Heart left ventricle (tissue), 16 donors: ENCODE results near the gene TANGO2. TPM values are rescaled to one million over a fixed set of nuclear protein-coding genes. Genes with fewer than 3 reads are reported as not detected.

Source experiments
- ATAC-seq, 4 donors: fragments of 200-7000 bp; cut with Tn5 transposase; one replicate each; pipeline ENCODE4 v1.9.1; 2020 to 2022; ENCODE audit warnings: moderate library complexity in 4 of 4, mild to moderate bottlenecking in 3 of 4, moderate number of reproducible peaks in 1 of 4
- DNase-seq, 5 donors: peaks; one replicate each; pipeline ENCODE4 v3.0.0-alpha.2; 2020
- H3K27ac ChIP-seq, 12 donors: fragments of 200-600 bp; sonication (generic) in 4 of 12; one replicate each; pipeline versions ENCODE4 v1.5.0 to v1.8.0; 2016 to 2022; ENCODE audit warnings: mild to moderate bottlenecking in 2 of 12
- H3K27me3 ChIP-seq, 9 donors: fragments of 200-600 bp; sonication (generic) in 2 of 9; one replicate each; pipeline versions ENCODE4 v1.5.1 to v1.8.0; 2016 to 2022; ENCODE audit warnings: mild to moderate bottlenecking in 3 of 9
- H3K36me3 ChIP-seq, 9 donors: fragments of 200-600 bp; sonication (generic) in 2 of 9; one replicate each; pipeline versions ENCODE4 v1.5.0 to v1.8.0; 2018 to 2022; ENCODE audit warnings: mild to moderate bottlenecking in 2 of 9
- H3K4me1 ChIP-seq, 12 donors: fragments of 200-600 bp; sonication (generic) in 4 of 12; one replicate each; pipeline versions ENCODE4 v1.5.0 to v1.8.0; 2016 to 2022; ENCODE audit warnings: mild to moderate bottlenecking in 3 of 12
- H3K4me3 ChIP-seq, 12 donors: fragments of 200-600 bp; sonication (generic) in 4 of 12; one replicate each; pipeline versions ENCODE4 v1.5.0 to v1.8.0; 2017 to 2022; ENCODE audit warnings: mild to moderate bottlenecking in 9 of 12, moderate library complexity in 4 of 12
- H3K9me3 ChIP-seq, 12 donors: fragments of 200-600 bp; sonication (generic) in 4 of 12; one replicate each; pipeline versions ENCODE4 v1.5.0 to v1.8.0; 2016 to 2022; ENCODE audit warnings: mild to moderate bottlenecking in 1 of 12
- POLR2A ChIP-seq, 2 donors: fragments of 450-650 bp; IDR thresholded peaks; one replicate each; pipeline ENCODE4 v1.6.1; 2017; ENCODE audit warnings: antibody characterized with exemption in 2 of 2, mild to moderate bottlenecking in 2 of 2, moderate library complexity in 2 of 2
- whole genome bisulfite sequencing, 4 donors: extraction: QIAGEN DNeasy Blood & Tissue Kit in 2 of 4; methylation state at CpG; one replicate each; pipeline versions ENCODE4 v1.1.5 to v1.1.7; 2013 to 2018; 5-methylcytosine and 5-hydroxymethylcytosine counted together
- intact Hi-C, 10 donors: fragments of 100-400 bp; cut with DNase I; formaldehyde crosslinking; loops; one replicate each; pipeline versions ENCODE4 v1.11.1 to v1.14.2; 2022
- polyA plus RNA-seq, 2 donors: library from polyadenylated mRNA; stranded (reverse); fragments of 200-250 nt; gene quantifications; one replicate each; pipeline ENCODE4 v1.2.3, GENCODE V29; 2013
- total RNA-seq, 9 donors: library from RNA; depleted of rRNA in 2 of 9; stranded (reverse); fragments of >200 nt in 2 of 9; fragmentation: NEBNext Ultra II Directional in 3 of 9; extraction: Animal tissue kit (Norgen Biotek cat#: 25700) in 3 of 9; gene quantifications; one replicate each; pipeline versions ENCODE4 v1.1.0 to v1.2.4, GENCODE V29; 2016 to 2023
- TF ChIP-seq, protein P1 (sequence below), 12 donors: fragments of 200-600 bp; sonication (generic) in 4 of 12; IDR thresholded peaks; one replicate each; pipeline versions ENCODE4 v1.5.0 to v1.8.0; 2018 to 2022; ENCODE audit warnings: antibody characterized with exemption in 12 of 12, mild to moderate bottlenecking in 5 of 12
- donor health status: ischemic (EF 13 %, LVEDD 7.1; RV severe dilation, severe dysfunction).
- donor health status: healthy with polysubstance abuse.
- donor health status: DM: no; HTN: yes; CAD: no.
- donor health status: DM: no; HTN: no; CAD: no.
- donor health status: ischemic (EF 25% LVEDD 6.9; RV normal size, moderate dysfunction).
- donor health status: ischemic (EF 25% LVEDD 5.7; RV mildly dilated, moderate dysfunction).
- donor health status: healthy.
- donor health status: DM: yes; HTN: yes; CAD: no.
- donor health status: ischemic (EF 35%, LVEDD 5.7; RV mildly dilated, moderate dysfunction).
- donor health status: nonischemic (EF 11% LVEDD 7.7; RV severe dilation, severe dysfunction).
- donor health status: DM: yes; HTN: yes; CAD: no.
- donor health status: PGD.
- donor health status: ischemic (EF 29% LVEDD 5.4; RV normal size, mild dysfunction).
- donor health status: nonischemic (EF 23%, LVEDD 6.1; RV moderate dilation, normal function).

The TANGO2 gene
- total and polyA plus RNA-seq, 11 donors, result 51.3 to 341 (median 63.0) TPM

DNA sequence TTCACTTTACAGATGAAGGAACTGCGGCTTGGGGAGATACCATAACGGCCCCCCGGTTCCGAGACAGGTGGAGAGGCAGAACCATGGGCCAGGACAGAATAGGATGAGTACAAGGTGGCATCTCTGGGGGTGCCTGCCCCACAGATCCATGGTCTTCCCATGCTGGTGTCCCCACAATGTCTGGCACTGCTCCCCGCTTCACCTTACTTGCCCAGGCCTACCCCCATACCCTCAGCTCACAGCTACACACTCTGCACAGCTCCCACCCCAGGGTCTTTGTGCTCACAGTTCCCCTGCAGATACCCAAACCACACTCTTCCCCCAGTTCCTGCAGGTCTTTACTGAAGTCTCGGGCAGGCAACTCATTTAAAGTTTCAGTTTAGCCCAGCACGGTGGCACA is 47.7 kb downstream of the TANGO2 start:
- intact Hi-C loops, result no loop called here
- Histone ChIP-seq H3K4me3 (no peak overlapping the region), H3K36me3 (peaks cover 0 to 30% (median 16%) of the 10 kb centered on the region in 9 donors), H3K27ac (no peak overlapping the region), H3K4me1 (no peaks in the 10 kb centered on the region), H3K9me3 (no peaks in the 10 kb centered on the region), H3K27me3 (no peaks in the 10 kb centered on the region)
- DNase-seq, result no peak
- TF ChIP-seq, protein P1, sequence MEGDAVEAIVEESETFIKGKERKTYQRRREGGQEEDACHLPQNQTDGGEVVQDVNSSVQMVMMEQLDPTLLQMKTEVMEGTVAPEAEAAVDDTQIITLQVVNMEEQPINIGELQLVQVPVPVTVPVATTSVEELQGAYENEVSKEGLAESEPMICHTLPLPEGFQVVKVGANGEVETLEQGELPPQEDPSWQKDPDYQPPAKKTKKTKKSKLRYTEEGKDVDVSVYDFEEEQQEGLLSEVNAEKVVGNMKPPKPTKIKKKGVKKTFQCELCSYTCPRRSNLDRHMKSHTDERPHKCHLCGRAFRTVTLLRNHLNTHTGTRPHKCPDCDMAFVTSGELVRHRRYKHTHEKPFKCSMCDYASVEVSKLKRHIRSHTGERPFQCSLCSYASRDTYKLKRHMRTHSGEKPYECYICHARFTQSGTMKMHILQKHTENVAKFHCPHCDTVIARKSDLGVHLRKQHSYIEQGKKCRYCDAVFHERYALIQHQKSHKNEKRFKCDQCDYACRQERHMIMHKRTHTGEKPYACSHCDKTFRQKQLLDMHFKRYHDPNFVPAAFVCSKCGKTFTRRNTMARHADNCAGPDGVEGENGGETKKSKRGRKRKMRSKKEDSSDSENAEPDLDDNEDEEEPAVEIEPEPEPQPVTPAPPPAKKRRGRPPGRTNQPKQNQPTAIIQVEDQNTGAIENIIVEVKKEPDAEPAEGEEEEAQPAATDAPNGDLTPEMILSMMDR (IDR thresholded peaks at IDR 0.05), result no peak
- TF ChIP-seq POLR2A (IDR thresholded peaks at IDR 0.05), result no peak
- WGBS, 4 donors, result 93 to 97% (median 93%) methylated on average over 7 of the region's 7 CpGs
- ATAC-seq, result peak in 1 of 4 donors; percentile 28

GRCh38 chr22:20069331-20070042 is 48.6 kb downstream of the TANGO2 start:
- H3K4me1 ChIP-seq, result no peaks in the 10 kb centered on the region
- H3K27ac ChIP-seq, result no peak overlapping the region
- H3K36me3 ChIP-seq, result peaks cover 0 to 21% (median 9%) of the 10 kb centered on the region in 9 donors
- 84 to 93% (median 89%) methylated on average over 7 of the region's 7 CpGs for WGBS, 4 donors
- H3K27me3 ChIP-seq, result no peaks in the 10 kb centered on the region
- DNase-seq (no peak), ATAC-seq (no peak)
- H3K4me3 ChIP-seq, result no peak overlapping the region
- TF ChIP-seq, protein P1 (IDR thresholded peaks at IDR 0.05), result no peak
- TF ChIP-seq POLR2A (IDR thresholded peaks at IDR 0.05), result no peak
- intact Hi-C loops, result no loop called here
- H3K9me3 ChIP-seq, result no peaks in the 10 kb centered on the region

GRCh38 chr22:20071524-20071972 is 50.6 kb downstream of the TANGO2 start:
- ATAC-seq (no peak), DNase-seq (no peak)
- Histone ChIP-seq H3K9me3 (no peaks in the 10 kb centered on the region), H3K4me1 (no peaks in the 10 kb centered on the region), H3K27me3 (no peaks in the 10 kb centered on the region), H3K36me3 (peaks cover 0 to 2% (median 0%) of the 10 kb centered on the region in 9 donors), H3K27ac (no peak overlapping the region), H3K4me3 (no peak overlapping the region)
- intact Hi-C loops, result no loop called here
- 66 to 71% (median 66%) methylated on average over 8 of the region's 8 CpGs for WGBS, 4 donors
- TF ChIP-seq, protein P1 (IDR thresholded peaks at IDR 0.05), result no peak
- no peak for TF ChIP-seq POLR2A (IDR thresholded peaks at IDR 0.05)

GRCh38 chr22:20076627-20077172 is 55.8 kb downstream of the TANGO2 start:
- Histone ChIP-seq H3K27me3 (no peaks in the 10 kb centered on the region), H3K4me3 (no peak overlapping the region), H3K4me1 (peaks cover 0 to 17% (median 15%) of the 10 kb centered on the region in 12 donors), H3K27ac (no peak overlapping the region), H3K36me3 (no peaks in the 10 kb centered on the region), H3K9me3 (no peaks in the 10 kb centered on the region)
- no peak for ATAC-seq
- WGBS, 4 donors, result 68 to 76% (median 73%) methylated on average over 6 of the region's 6 CpGs
- no peak for TF ChIP-seq POLR2A (IDR thresholded peaks at IDR 0.05)
- TF ChIP-seq, protein P1 (IDR thresholded peaks at IDR 0.05), result no peak
- DNase-seq, result peak in 2 of 5 donors; percentile 3 to 7
- intact Hi-C loops, result loop anchor here in 2 of 10 donors (5.0 kb wide), 2 partner anchors 39 to 49 kb away; no protein-coding TSS in a partner anchor
